Endothelial cell (in vitro differentiated cells): ENCODE results near the gene PNP. TPM values are rescaled to one million over a fixed set of nuclear protein-coding genes. Genes with fewer than 3 reads are reported as not detected.
"Not testable (repeated sequence)": the region's sequence is repeated elsewhere in the genome, so short reads cannot be mapped to it uniquely, and the experiment has no call there.

Source experiments
- DNase-seq: peaks from one replicate; pipeline ENCODE4 v3.0.0; 2021; ENCODE audit warnings: low spot score
- H3K27ac Mint-ChIP-seq: one replicate; pipeline ENCODE4 v1.8.0; 2021; ENCODE audit warnings: mixed read lengths, inconsistent platforms; ENCODE audit not compliant: unreplicated experiment
- H3K27me3 Mint-ChIP-seq: one replicate; pipeline ENCODE4 v1.8.0; 2021; ENCODE audit warnings: mild to moderate bottlenecking, moderate library complexity, mixed read lengths, inconsistent platforms; ENCODE audit not compliant: unreplicated experiment
- H3K36me3 Mint-ChIP-seq: one replicate; pipeline ENCODE4 v1.8.0; 2021; ENCODE audit warnings: mild to moderate bottlenecking, low read depth, mixed read lengths, inconsistent platforms; ENCODE audit not compliant: unreplicated experiment
- H3K4me1 Mint-ChIP-seq: one replicate; pipeline ENCODE4 v1.8.0; 2021; ENCODE audit warnings: mild to moderate bottlenecking, mixed read lengths, inconsistent platforms; ENCODE audit not compliant: unreplicated experiment
- H3K4me3 Mint-ChIP-seq: one replicate; pipeline ENCODE4 v1.8.0; 2021; ENCODE audit warnings: mild to moderate bottlenecking, mixed read lengths, inconsistent platforms; ENCODE audit not compliant: unreplicated experiment
- H3K9me3 Mint-ChIP-seq: one replicate; pipeline ENCODE4 v1.8.0; 2021; ENCODE audit warnings: mixed read lengths, inconsistent platforms; ENCODE audit not compliant: unreplicated experiment
- CTCF ChIP-seq: fragments of 200-600 bp; sonication (generic); IDR thresholded peaks from one replicate; pipeline ENCODE4 v1.5.0; 2021; ENCODE audit warnings: antibody characterized with exemption; ENCODE audit not compliant: unreplicated experiment
- total RNA-seq: library from RNA; stranded (reverse); fragmentation: NEBNext Ultra II Directional; extraction: Animal tissue kit (Norgen Biotek cat#: 25700); gene quantifications from one replicate; pipeline ENCODE4 v1.2.1, GENCODE V29; 2021; ENCODE audit not compliant: unreplicated experiment

PNP gene
- total RNA-seq, 1 donor from 2014 or later, result 322 TPM

DNA sequence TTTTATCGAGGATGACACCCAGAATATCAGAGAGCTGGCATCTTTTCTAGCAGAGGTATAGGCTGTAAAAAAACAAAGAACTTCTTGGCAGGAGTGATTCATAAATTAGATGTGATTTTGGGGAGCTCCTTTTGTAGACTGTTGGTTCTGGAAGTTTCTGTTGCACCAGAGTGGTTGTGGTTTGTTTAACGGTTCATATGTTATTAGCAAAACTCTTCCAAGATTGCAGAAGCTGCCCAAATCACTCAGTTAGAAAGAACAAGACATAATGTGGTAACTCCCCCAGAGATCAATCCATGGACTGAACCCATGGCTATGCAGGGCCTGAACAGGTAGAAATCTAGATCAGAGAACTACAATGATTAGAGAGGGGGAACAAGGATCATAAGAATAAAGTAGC, 29.4 kb downstream of the PNP start:
- no peak for TF ChIP-seq CTCF
- no peak overlapping the region for H3K4me3 Mint-ChIP-seq

DNA sequence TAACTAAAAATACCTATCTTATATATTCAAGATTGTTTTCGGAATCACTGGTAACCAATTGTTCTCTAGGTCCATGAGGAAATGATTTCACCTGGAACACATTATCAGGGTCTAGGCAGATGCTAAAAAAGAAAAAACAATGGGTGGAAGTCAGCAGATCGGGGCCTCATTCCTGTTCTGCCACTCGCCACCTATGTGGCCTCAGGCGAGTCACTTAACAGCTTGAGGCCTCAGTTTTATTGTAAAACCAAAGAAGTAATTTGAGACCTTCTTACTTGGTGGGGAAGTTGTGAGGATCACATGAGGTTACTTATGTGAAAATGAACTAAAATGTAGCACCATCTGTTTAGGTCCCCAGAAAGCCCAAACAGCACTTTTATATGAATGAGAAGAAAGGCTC, 29.9 kb downstream of the PNP start:
- Mint-ChIP-seq H3K4me3 (no peak overlapping the region), H3K27me3 (peaks cover 9% of the 10 kb centered on the region), H3K27ac (peak overlapping the region; percentile 90), H3K9me3 (peaks cover 4% of the 10 kb centered on the region), H3K4me1 (peaks cover 54% of the 10 kb centered on the region), H3K36me3 (peaks cover 11% of the 10 kb centered on the region)
- DNase-seq, result no peak
- TF ChIP-seq CTCF, result no peak

More for the DNA sequence above, 29.4 kb downstream of the PNP start:
- H3K27me3 Mint-ChIP-seq, result peaks cover 9% of the 10 kb centered on the region
- peaks cover 52% of the 10 kb centered on the region for H3K4me1 Mint-ChIP-seq
- H3K27ac Mint-ChIP-seq, result peak overlapping the region; percentile 90
- H3K36me3 Mint-ChIP-seq, result peaks cover 6% of the 10 kb centered on the region
- no peaks in the 10 kb centered on the region for H3K9me3 Mint-ChIP-seq
- no peak for DNase-seq

GRCh38 chr14:20499881-20500280, 30.7 kb downstream of the PNP start:
- Mint-ChIP-seq H3K4me3 (no peak overlapping the region), H3K27me3 (peaks cover 13% of the 10 kb centered on the region), H3K4me1 (peaks cover 57% of the 10 kb centered on the region), H3K27ac (peak overlapping the region; percentile 90), H3K9me3 (peaks cover 8% of the 10 kb centered on the region), H3K36me3 (peaks cover 15% of the 10 kb centered on the region)
- no peak for TF ChIP-seq CTCF
- DNase-seq, result no peak

- H3K27ac Mint-ChIP-seq, result peak overlapping the region; percentile 65
Measured at GRCh38 chr14:20501346-20501745, 32.1 kb downstream of the PNP start.

DNA sequence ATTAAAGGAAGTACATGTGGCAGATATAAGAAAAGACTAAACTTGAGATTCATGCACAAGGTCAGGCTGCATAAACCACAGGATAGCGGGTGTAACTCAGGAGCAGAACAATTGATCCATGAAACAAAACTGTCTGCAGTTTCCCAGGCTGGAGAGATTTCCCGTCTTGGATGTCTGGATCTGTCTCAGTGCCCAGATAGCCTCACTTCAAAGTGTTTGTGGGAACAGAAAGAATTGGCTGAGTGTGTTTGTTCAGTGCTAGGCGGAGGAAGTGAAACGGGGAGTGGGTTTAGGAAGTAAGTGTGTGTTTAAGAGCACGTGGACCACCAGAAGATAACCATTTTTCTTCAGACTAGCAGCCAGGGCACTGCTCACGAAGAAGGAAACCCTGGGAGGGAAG, 34.7 kb downstream of the PNP start:
- peaks cover 16% of the 10 kb centered on the region for H3K9me3 Mint-ChIP-seq

More at GRCh38 chr14:20501346-20501745, 32.1 kb downstream of the PNP start:
- peaks cover 9% of the 10 kb centered on the region for H3K9me3 Mint-ChIP-seq
- DNase-seq, result no peak
- peaks cover 12% of the 10 kb centered on the region for H3K27me3 Mint-ChIP-seq
- no peak overlapping the region for H3K4me3 Mint-ChIP-seq
- H3K4me1 Mint-ChIP-seq, result peaks cover 50% of the 10 kb centered on the region
- peaks cover 16% of the 10 kb centered on the region for H3K36me3 Mint-ChIP-seq
- no peak for TF ChIP-seq CTCF

DNA sequence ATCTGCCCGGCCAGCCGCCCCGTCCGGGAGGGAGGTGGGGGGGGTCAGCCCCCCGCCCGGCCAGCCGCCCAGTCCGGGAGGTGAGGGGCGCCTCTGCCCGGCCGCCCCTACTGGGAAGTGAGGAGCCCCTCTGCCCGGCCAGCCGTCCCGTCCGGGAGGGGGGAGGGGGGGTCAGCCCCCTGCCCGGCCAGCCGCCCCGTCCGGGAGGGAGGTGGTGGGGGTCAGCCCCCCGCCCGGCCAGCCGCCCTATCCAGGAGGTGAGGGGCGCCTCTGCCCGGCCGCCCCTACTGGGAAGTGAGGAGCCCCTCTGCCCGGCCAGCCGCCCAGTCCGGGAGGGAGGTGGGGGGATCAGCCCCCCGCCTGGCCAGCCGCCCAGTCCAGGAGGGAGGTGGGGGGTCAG, 37.1 kb downstream of the PNP start:
- not testable (repeated sequence) for H3K4me3 Mint-ChIP-seq, H3K27ac Mint-ChIP-seq, DNase-seq
- peaks cover 16% of the 10 kb centered on the region for H3K9me3 Mint-ChIP-seq
- peaks cover 15% of the 10 kb centered on the region for H3K27me3 Mint-ChIP-seq
- peaks cover 30% of the 10 kb centered on the region for H3K36me3 Mint-ChIP-seq
- peaks cover 27% of the 10 kb centered on the region for H3K4me1 Mint-ChIP-seq

More for the DNA sequence above, 34.7 kb downstream of the PNP start:
- peaks cover 19% of the 10 kb centered on the region for H3K27me3 Mint-ChIP-seq
- peak; percentile 39 for DNase-seq
- peaks cover 23% of the 10 kb centered on the region for H3K36me3 Mint-ChIP-seq
- H3K27ac Mint-ChIP-seq, result peak overlapping the region; percentile 85
- peaks cover 43% of the 10 kb centered on the region for H3K4me1 Mint-ChIP-seq
- peak overlapping the region; percentile 79 for H3K4me3 Mint-ChIP-seq
- TF ChIP-seq CTCF, result no peak

DNA sequence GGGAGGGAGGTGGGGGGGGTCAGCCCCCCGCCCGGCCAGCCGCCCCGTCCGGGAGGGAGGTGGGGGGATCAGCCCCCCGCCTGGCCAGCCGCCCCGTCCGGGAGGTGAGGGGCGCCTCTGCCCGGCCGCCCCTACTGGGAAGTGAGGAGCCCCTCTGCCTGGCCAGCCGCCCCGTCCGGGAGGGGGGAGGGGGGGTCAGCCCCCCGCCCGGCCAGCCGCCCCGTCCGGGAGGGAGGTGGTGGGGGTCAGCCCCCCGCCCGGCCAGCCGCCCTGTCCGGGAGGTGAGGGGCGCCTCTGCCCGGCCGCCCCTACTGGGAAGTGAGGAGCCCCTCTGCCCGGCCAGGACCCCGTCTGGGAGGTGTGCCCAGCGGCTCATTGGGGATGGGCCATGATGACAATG, 37.5 kb downstream of the PNP start:
- H3K4me3 Mint-ChIP-seq, DNase-seq, H3K27ac Mint-ChIP-seq: not testable (repeated sequence)
- peaks cover 30% of the 10 kb centered on the region for H3K36me3 Mint-ChIP-seq
- H3K4me1 Mint-ChIP-seq, result peaks cover 27% of the 10 kb centered on the region
- peaks cover 16% of the 10 kb centered on the region for H3K9me3 Mint-ChIP-seq
- peaks cover 15% of the 10 kb centered on the region for H3K27me3 Mint-ChIP-seq

- Mint-ChIP-seq H3K9me3 (peaks cover 16% of the 10 kb centered on the region), H3K27me3 (peaks cover 16% of the 10 kb centered on the region), H3K36me3 (peaks cover 30% of the 10 kb centered on the region), H3K4me1 (peaks cover 28% of the 10 kb centered on the region)
- H3K4me3 Mint-ChIP-seq, DNase-seq, H3K27ac Mint-ChIP-seq: not testable (repeated sequence)
Measured at GRCh38 chr14:20507537-20507936, 38.3 kb downstream of the PNP start.
